BLaER1 treated with 17β-estradiol and CSF1 and Interleukin-3, amounts not matched to agents 10 nM and 100 nM (cell line): ENCODE data around the gene CDHR2.
"Not testable (repeated sequence)": the region's sequence is repeated elsewhere in the genome, so short reads cannot be mapped to it uniquely, and the experiment has no call there.

ENCODE experiments used
- H3K27ac ChIP-seq, 11 experiments: shearing (Covaris generic); formaldehyde crosslinking; 2 replicates each; pipeline ENCODE4 v1.8.1; 2022
- H3K27me3 ChIP-seq, 11 experiments: shearing (Covaris generic); formaldehyde crosslinking; 2 replicates each; pipeline ENCODE4 v1.8.1; 2022
- H3K36me3 ChIP-seq, 11 experiments: shearing (Covaris generic); formaldehyde crosslinking; 2 replicates each; pipeline ENCODE4 v1.8.1; 2022
- H3K4me1 ChIP-seq, 10 experiments: shearing (Covaris generic); formaldehyde crosslinking; 2 replicates each; pipeline ENCODE4 v1.8.1; 2022
- H3K4me2 ChIP-seq, 11 experiments: shearing (Covaris generic); formaldehyde crosslinking; 2 replicates each; pipeline ENCODE4 v1.8.1; 2022
- H3K4me3 ChIP-seq, 10 experiments: shearing (Covaris generic); formaldehyde crosslinking; 2 replicates each; pipeline ENCODE4 v1.8.1; 2022
- H3K9ac ChIP-seq, 11 experiments: shearing (Covaris generic); formaldehyde crosslinking; 2 replicates each; pipeline ENCODE4 v1.8.1; 2022
- H3K9me3 ChIP-seq, 11 experiments: shearing (Covaris generic); formaldehyde crosslinking; replicated peaks in 1 of 11; 2 replicates each; pipeline ENCODE4 v1.8.1; 2022
- H4K20me1 ChIP-seq, 11 experiments: shearing (Covaris generic); formaldehyde crosslinking; 2 replicates each; pipeline ENCODE4 v1.8.1; 2022
- Cebpa-rat ChIP-seq, 11 experiments: shearing (Covaris generic); IDR thresholded peaks; 2 replicates each; pipeline ENCODE4 v1.8.1; 2022

CDHR2 gene

GRCh38 chr5:176547802-176548201 lies 1.3 kb upstream of the CDHR2 start:
- no peaks in the 10 kb centered on the region for H3K36me3 ChIP-seq
- TF ChIP-seq Cebpa-rat (IDR thresholded peaks at IDR 0.05) = no peak
- peak overlapping the region in 4 of 11 experiments; percentile 2 to 43 (median 19); a peak in 4 of 22 replicates for H3K4me2 ChIP-seq
- no peak overlapping the region; a peak in 1 of 22 replicates for H3K27ac ChIP-seq
- H3K9ac ChIP-seq = no peak overlapping the region
- peaks cover 37 to 89% (median 55%) of the 10 kb centered on the region in 10 experiments for H3K4me1 ChIP-seq
- H3K4me3 ChIP-seq = no peak overlapping the region
- no peaks in the 10 kb centered on the region for H3K9me3 ChIP-seq
- no peaks in the 10 kb centered on the region for H3K27me3 ChIP-seq
- peaks cover 0 to 19% (median 0%) of the 10 kb centered on the region in 11 experiments; a peak in 2 of 22 replicates for H4K20me1 ChIP-seq

- Histone ChIP-seq H3K4me2 (peak overlapping the region; percentile 56 to 84 (median 77)), H3K4me1 (peaks cover 37 to 95% (median 56%) of the 10 kb centered on the region in 10 experiments), H3K4me3 (no peak overlapping the region), H3K27ac (peak overlapping the region in 2 of 11 experiments; percentile 1 to 2; a peak in 2 of 22 replicates), H3K27me3 (no peaks in the 10 kb centered on the region), H3K9ac (peak overlapping the region in 2 of 11 experiments; percentile 4 to 19; a peak in 1 of 22 replicates), H3K36me3 (no peaks in the 10 kb centered on the region), H3K9me3 (no peaks in the 10 kb centered on the region), H4K20me1 (peaks cover 0 to 16% (median 0%) of the 10 kb centered on the region in 11 experiments; a peak in 2 of 22 replicates)
- TF ChIP-seq Cebpa-rat (IDR thresholded peaks at IDR 0.05) = no peak
Measured at GRCh38 chr5:176549871-176550270, 729 bp downstream of the CDHR2 start.

GRCh38 chr5:176550275-176550831 lies 1.2 kb downstream of the CDHR2 start:
- H3K27ac ChIP-seq = peak overlapping the region in 2 of 11 experiments; percentile 1 to 2; a peak in 2 of 22 replicates
- peaks cover 0 to 12% (median 0%) of the 10 kb centered on the region in 11 experiments; a peak in 2 of 22 replicates for H4K20me1 ChIP-seq
- no peaks in the 10 kb centered on the region for H3K27me3 ChIP-seq
- no peak for TF ChIP-seq Cebpa-rat (IDR thresholded peaks at IDR 0.05)
- H3K4me3 ChIP-seq = no peak overlapping the region
- peak overlapping the region in 4 of 11 experiments; percentile 4 to 29 (median 20); a peak in 2 of 22 replicates for H3K9ac ChIP-seq
- H3K4me1 ChIP-seq = peaks cover 37 to 95% (median 56%) of the 10 kb centered on the region in 10 experiments
- peak overlapping the region; percentile 56 to 84 (median 77) for H3K4me2 ChIP-seq
- no peaks in the 10 kb centered on the region for H3K36me3 ChIP-seq
- no peaks in the 10 kb centered on the region for H3K9me3 ChIP-seq

GRCh38 chr5:176550937-176551336 lies 1.8 kb downstream of the CDHR2 start:
- Histone ChIP-seq H3K4me1 (peaks cover 39 to 95% (median 56%) of the 10 kb centered on the region in 10 experiments), H3K4me2 (peak overlapping the region; percentile 56 to 84 (median 77)), H3K9ac (peak overlapping the region in 2 of 11 experiments; percentile 16 to 29; a peak in 1 of 22 replicates)
- not testable (repeated sequence) for H4K20me1 ChIP-seq, H3K36me3 ChIP-seq, H3K4me3 ChIP-seq, H3K27ac ChIP-seq, H3K9me3 ChIP-seq, H3K27me3 ChIP-seq

- Histone ChIP-seq H3K9me3 (no peaks in the 10 kb centered on the region), H3K27me3 (no peaks in the 10 kb centered on the region), H3K4me3 (no peak overlapping the region), H3K27ac (no peak overlapping the region), H3K9ac (no peak overlapping the region), H3K4me2 (peak overlapping the region in 3 of 11 experiments; percentile 18 to 31 (median 20); a peak in 4 of 22 replicates), H3K36me3 (no peaks in the 10 kb centered on the region), H4K20me1 (peaks cover 0 to 7% (median 0%) of the 10 kb centered on the region in 11 experiments; a peak in 1 of 22 replicates), H3K4me1 (peaks cover 53 to 95% (median 68%) of the 10 kb centered on the region in 10 experiments)
- TF ChIP-seq Cebpa-rat (IDR thresholded peaks at IDR 0.05) = no peak
Measured at GRCh38 chr5:176552332-176552869, 3.3 kb downstream of the CDHR2 start.

- H3K9ac ChIP-seq = peak overlapping the region in 2 of 11 experiments; percentile 12 to 25; a peak in 1 of 22 replicates
- no peaks in the 10 kb centered on the region for H3K27me3 ChIP-seq
- peaks cover 0 to 7% (median 0%) of the 10 kb centered on the region in 11 experiments; a peak in 1 of 22 replicates for H4K20me1 ChIP-seq
- peaks cover 53 to 92% (median 72%) of the 10 kb centered on the region in 10 experiments for H3K4me1 ChIP-seq
- no peaks in the 10 kb centered on the region for H3K36me3 ChIP-seq
- TF ChIP-seq Cebpa-rat (IDR thresholded peaks at IDR 0.05) = no peak
- H3K4me3 ChIP-seq = no peak overlapping the region
- H3K9me3 ChIP-seq = no peaks in the 10 kb centered on the region
- H3K27ac ChIP-seq = no peak overlapping the region
- peak overlapping the region; percentile 38 to 80 (median 71); a peak in 21 of 22 replicates for H3K4me2 ChIP-seq
Measured at GRCh38 chr5:176553260-176554085, 4.3 kb downstream of the CDHR2 start.

GRCh38 chr5:176557846-176558245 lies 8.7 kb downstream of the CDHR2 start:
- peak overlapping the region in 10 of 11 experiments; percentile 21 to 69 (median 59); a peak in 15 of 22 replicates for H3K4me2 ChIP-seq
- no peak overlapping the region for H3K27ac ChIP-seq
- no peaks in the 10 kb centered on the region for H3K27me3 ChIP-seq
- peaks cover 33 to 66% (median 61%) of the 10 kb centered on the region in 10 experiments for H3K4me1 ChIP-seq
- no peak for TF ChIP-seq Cebpa-rat (IDR thresholded peaks at IDR 0.05)
- peaks cover 0 to 6% (median 0%) of the 10 kb centered on the region in 11 experiments; a peak in 2 of 22 replicates for H3K9me3 ChIP-seq
- H3K4me3 ChIP-seq = no peak overlapping the region
- no peak overlapping the region for H3K9ac ChIP-seq
- H3K36me3 ChIP-seq = no peaks in the 10 kb centered on the region
- H4K20me1 ChIP-seq = no peaks in the 10 kb centered on the region

- no peaks in the 10 kb centered on the region for H3K36me3 ChIP-seq
- H4K20me1 ChIP-seq = no peaks in the 10 kb centered on the region
- H3K9me3 ChIP-seq = peaks cover 0 to 6% (median 0%) of the 10 kb centered on the region in 11 experiments; a peak in 2 of 22 replicates
- no peaks in the 10 kb centered on the region for H3K27me3 ChIP-seq
- H3K4me1 ChIP-seq = peaks cover 22 to 55% (median 49%) of the 10 kb centered on the region in 10 experiments
- H3K9ac ChIP-seq = no peak overlapping the region
- H3K4me3 ChIP-seq = no peak overlapping the region
- TF ChIP-seq Cebpa-rat (IDR thresholded peaks at IDR 0.05) = no peak
- H3K27ac ChIP-seq = no peak overlapping the region
- peak overlapping the region in 9 of 11 experiments; percentile 6 to 57 (median 44); a peak in 16 of 22 replicates for H3K4me2 ChIP-seq
Measured at GRCh38 chr5:176559683-176560082, 10.5 kb downstream of the CDHR2 start.
